ENCODE data around the gene BRSK1.

Gene BRSK1

GRCh38 chr19:55355213-55355821 is 71.5 kb downstream of the BRSK1 start:
- DNase-seq, result no peak

DNA sequence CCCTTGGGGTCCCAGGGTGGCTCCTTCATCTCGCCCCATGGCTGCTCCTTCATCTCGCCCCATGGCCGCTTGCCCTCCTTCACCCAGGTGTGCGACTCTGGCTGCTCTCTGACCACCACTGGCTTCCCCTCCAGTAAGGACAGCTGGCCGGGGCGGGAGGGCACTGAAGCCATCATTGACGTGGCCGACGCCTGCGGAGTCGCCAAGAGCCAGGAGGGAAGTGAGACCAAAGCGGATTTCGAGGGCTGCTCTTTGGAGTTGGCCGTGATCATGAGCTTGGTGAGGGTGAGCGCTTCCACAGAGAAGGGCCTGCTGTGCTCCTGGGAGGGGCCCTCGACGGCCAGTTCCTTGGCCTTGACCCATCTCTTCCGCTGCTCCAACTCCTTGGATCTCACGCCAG is 74.7 kb downstream of the BRSK1 start:
- no peak for DNase-seq

DNA sequence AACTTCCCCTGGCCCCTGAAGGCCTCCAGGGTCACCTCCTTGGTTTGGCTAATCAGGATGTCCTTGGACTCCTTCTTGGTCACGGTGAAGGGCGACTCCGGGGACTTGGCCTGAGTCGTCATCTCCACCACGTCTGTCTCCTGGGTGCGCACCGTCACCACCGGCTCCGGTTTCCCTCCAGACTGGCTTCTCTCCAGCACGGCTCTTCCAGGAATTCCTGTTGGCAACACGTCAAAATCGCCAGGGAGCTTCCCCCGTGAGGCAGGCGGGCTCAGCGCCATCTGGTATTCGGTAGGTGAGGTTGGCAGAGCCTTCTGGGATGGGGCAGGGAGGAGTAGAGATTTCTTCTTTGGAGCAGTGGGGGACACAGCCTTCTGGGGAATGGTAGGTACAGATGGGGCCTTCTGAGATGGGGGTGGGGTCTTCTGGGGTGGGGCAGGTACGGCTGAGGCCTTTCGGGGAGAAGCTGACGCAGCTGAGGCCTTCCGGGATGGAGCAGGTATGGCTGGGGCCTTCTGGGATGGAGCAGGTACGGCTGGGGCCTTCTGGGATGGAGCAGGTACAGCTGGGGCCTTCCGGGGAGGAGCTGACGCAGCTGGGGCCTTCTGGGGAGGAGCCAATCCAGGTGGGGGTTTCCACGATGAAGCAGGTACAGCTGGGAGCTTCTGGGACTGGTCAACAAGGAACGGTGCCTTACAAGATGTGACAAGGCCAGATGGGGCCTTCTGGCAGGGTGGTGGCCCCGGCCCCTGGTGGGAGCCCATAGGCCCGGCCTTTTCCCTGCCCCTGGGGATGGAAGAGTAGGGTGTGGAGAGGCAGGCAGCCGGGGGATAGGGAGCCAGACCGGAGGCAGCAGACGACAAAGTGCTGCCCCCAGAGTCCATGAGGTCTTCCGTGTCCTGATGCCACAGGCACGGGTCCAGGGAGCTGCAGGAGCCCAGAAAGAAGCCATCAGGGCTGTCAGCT is 75.4 kb downstream of the BRSK1 start:
- no peak for DNase-seq

GRCh38 chr19:55360902-55361301 is 77.1 kb downstream of the BRSK1 start:
- DNase-seq, result no peak
